ENCODE measurements around the gene SEMA3C.

The SEMA3C gene

DNA sequence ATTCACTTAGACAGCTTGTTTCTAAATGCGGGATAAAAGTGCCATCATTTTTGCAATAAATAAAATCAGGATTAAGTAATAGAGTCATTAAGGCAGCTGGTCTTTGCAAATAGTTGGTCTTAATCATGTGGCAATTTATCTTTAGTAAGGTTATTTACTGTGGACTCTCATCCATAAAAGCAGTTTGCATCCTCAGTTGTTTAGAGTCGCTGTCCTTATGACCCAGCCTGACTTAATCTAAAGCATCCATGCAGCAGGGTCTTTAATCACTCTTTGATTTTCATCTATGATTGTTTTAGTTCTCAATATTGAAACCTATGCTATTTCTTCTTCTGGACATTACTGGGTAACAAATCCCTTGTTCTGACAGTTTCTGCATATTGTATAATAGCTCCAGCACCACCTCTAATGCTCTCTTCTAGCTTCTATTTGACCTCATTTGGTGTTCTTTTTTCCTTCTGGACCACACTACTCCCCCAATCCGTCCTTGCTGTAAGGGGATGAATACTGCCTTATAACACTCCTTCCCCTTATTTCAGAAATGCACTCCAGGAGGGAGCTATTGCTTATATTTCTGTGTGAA is 185.4 kb downstream of the SEMA3C start:
- Histone ChIP-seq H3K4me1 (ENCODE audit: control insufficient read depth, insufficient read depth, low read length) (peaks cover 5% of the 10 kb centered on the region; the same call in 1 of the 2 replicates), H3K36me3 (ENCODE audit: control insufficient read depth, insufficient read depth, low read length) (no peaks in the 10 kb centered on the region), H3K4me3 (ENCODE audit: low read depth, low read length) (no peak overlapping the region), H3K27ac (ENCODE audit: low read depth, low read length) (no peak overlapping the region), H3K9me3 (ENCODE audit: control insufficient read depth, insufficient read depth, low read depth, low read length) (no peaks in the 10 kb centered on the region), H3K9ac (ENCODE audit: low read length) (no peak overlapping the region), H3K27me3 (ENCODE audit: control insufficient read depth, insufficient read depth, low read length) (no peaks in the 10 kb centered on the region)

DNA sequence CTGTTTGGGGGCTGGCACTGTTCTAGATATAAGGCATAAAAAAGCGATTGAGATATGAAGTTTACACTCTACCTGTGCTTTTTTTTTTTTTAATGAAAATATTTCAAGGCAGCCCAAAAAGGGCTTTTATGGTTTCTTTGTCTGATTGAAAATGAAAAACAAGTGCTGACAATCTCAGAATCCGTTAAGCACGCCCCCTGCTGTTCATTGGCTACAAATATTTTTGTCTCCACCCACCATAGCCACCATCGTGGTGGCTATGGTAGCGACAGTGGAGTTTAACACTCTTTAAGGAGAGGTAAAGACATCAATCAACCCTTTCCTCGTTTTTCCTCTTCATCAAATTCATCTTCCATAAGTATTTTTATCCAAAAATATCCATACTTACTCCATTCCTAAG is 186.2 kb downstream of the SEMA3C start:
- no peaks in the 10 kb centered on the region for H3K9me3 ChIP-seq (ENCODE audit: control insufficient read depth, insufficient read depth, low read depth, low read length)
- no peaks in the 10 kb centered on the region for H3K27me3 ChIP-seq (ENCODE audit: control insufficient read depth, insufficient read depth, low read length)
- H3K27ac ChIP-seq (ENCODE audit: low read depth, low read length): no peak overlapping the region
- H3K4me3 ChIP-seq (ENCODE audit: low read depth, low read length): no peak overlapping the region
- peaks cover 5% of the 10 kb centered on the region; the same call in 1 of the 2 replicates for H3K4me1 ChIP-seq (ENCODE audit: control insufficient read depth, insufficient read depth, low read length)
- H3K9ac ChIP-seq (ENCODE audit: low read length): no peak overlapping the region
- no peaks in the 10 kb centered on the region for H3K36me3 ChIP-seq (ENCODE audit: control insufficient read depth, insufficient read depth, low read length)

- Histone ChIP-seq H3K27me3 (ENCODE audit: control insufficient read depth, insufficient read depth, low read length) (no peaks in the 10 kb centered on the region), H3K4me1 (ENCODE audit: control insufficient read depth, insufficient read depth, low read length) (peaks cover 5% of the 10 kb centered on the region; the same call in 1 of the 2 replicates), H3K36me3 (ENCODE audit: control insufficient read depth, insufficient read depth, low read length) (no peaks in the 10 kb centered on the region), H3K4me3 (ENCODE audit: low read depth, low read length) (no peak overlapping the region), H3K9ac (ENCODE audit: low read length) (no peak overlapping the region), H3K9me3 (ENCODE audit: control insufficient read depth, insufficient read depth, low read depth, low read length) (no peaks in the 10 kb centered on the region), H3K27ac (ENCODE audit: low read depth, low read length) (no peak overlapping the region)
These were observed 187.6 kb downstream of the SEMA3C start for GRCh38 chr7:80731281-80731680.

- H3K4me3 ChIP-seq (ENCODE audit: low read depth, low read length): no peak overlapping the region
- H3K9me3 ChIP-seq (ENCODE audit: control insufficient read depth, insufficient read depth, low read depth, low read length): no peaks in the 10 kb centered on the region
- no peak overlapping the region for H3K9ac ChIP-seq (ENCODE audit: low read length)
- H3K27me3 ChIP-seq (ENCODE audit: control insufficient read depth, insufficient read depth, low read length): no peaks in the 10 kb centered on the region
- no peak overlapping the region for H3K27ac ChIP-seq (ENCODE audit: low read depth, low read length)
- H3K36me3 ChIP-seq (ENCODE audit: control insufficient read depth, insufficient read depth, low read length): no peaks in the 10 kb centered on the region
- peaks cover 11% of the 10 kb centered on the region; the same call in 1 of the 2 replicates for H3K4me1 ChIP-seq (ENCODE audit: control insufficient read depth, insufficient read depth, low read length)
These were observed 189.1 kb downstream of the SEMA3C start for GRCh38 chr7:80729591-80730320.

GRCh38 chr7:80726666-80727065 is 192.2 kb downstream of the SEMA3C start:
- H3K27ac ChIP-seq (ENCODE audit: low read depth, low read length): no peak overlapping the region
- H3K36me3 ChIP-seq (ENCODE audit: control insufficient read depth, insufficient read depth, low read length): no peaks in the 10 kb centered on the region
- no peak overlapping the region for H3K9ac ChIP-seq (ENCODE audit: low read length)
- H3K9me3 ChIP-seq (ENCODE audit: control insufficient read depth, insufficient read depth, low read depth, low read length): no peaks in the 10 kb centered on the region
- H3K27me3 ChIP-seq (ENCODE audit: control insufficient read depth, insufficient read depth, low read length): no peaks in the 10 kb centered on the region
- peaks cover 38% of the 10 kb centered on the region for H3K4me1 ChIP-seq (ENCODE audit: control insufficient read depth, insufficient read depth, low read length)
- H3K4me3 ChIP-seq (ENCODE audit: low read depth, low read length): no peak overlapping the region

DNA sequence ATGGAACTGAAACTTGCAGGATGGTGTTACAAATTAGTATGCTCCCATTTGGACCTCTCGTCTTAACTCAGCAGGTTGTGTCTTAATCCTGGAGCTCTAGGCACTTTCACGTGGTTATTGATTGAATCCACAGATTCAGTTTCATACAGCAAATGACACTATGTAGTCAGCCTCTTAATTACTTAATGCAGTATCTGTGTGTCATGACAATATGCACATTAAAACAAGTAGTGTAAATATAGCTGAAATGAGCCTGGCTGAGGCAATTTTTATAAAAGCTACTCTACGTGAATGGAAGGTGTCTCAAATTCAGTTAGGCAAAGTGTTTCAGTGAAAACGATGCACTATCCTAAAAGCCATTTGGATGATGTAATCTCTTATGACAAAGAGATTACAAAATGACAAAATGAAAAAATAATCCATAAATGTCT is 193.7 kb downstream of the SEMA3C start:
- Histone ChIP-seq H3K27me3 (ENCODE audit: control insufficient read depth, insufficient read depth, low read length) (no peaks in the 10 kb centered on the region), H3K27ac (ENCODE audit: low read depth, low read length) (no peak overlapping the region), H3K4me1 (ENCODE audit: control insufficient read depth, insufficient read depth, low read length) (peaks cover 35% of the 10 kb centered on the region)

DNA sequence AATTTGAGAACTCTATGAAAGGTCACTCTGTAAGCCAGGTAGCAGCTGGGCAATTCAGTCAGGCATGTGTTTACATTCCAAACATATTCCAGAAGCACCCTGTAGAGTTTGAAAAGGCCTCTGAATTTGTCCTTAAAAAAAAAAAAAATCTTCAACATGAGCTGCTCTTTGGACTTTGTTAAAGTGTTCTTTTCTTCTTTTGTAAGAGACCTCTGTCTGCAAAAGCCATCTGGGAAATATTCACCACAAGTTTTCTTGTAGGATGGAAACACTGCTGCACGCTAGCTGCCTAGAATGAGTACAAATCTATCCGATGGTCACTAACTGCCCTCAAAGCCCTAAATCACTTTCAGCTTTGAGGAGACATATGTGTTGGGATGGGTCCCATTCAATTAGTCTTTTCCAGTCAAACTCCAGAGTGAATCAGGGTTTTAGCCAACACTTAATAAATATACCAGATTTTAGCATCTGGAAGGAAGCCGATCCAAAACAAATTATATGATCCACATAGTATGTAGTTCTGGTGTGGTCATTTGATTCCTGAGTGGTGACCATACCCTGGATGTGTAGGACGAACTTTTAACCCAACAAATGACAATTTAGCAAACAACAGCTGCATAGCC is 194.5 kb downstream of the SEMA3C start:
- Histone ChIP-seq H3K36me3 (ENCODE audit: control insufficient read depth, insufficient read depth, low read length) (no peaks in the 10 kb centered on the region), H3K27me3 (ENCODE audit: control insufficient read depth, insufficient read depth, low read length) (no peaks in the 10 kb centered on the region), H3K4me3 (ENCODE audit: low read depth, low read length) (no peak overlapping the region), H3K27ac (ENCODE audit: low read depth, low read length) (peak overlapping the region; percentile 71; the same call in 1 of the 2 replicates), H3K9me3 (ENCODE audit: control insufficient read depth, insufficient read depth, low read depth, low read length) (no peaks in the 10 kb centered on the region), H3K9ac (ENCODE audit: low read length) (no peak overlapping the region), H3K4me1 (ENCODE audit: control insufficient read depth, insufficient read depth, low read length) (peaks cover 36% of the 10 kb centered on the region)

More for the DNA sequence above, 193.7 kb downstream of the SEMA3C start:
- Histone ChIP-seq H3K36me3 (ENCODE audit: control insufficient read depth, insufficient read depth, low read length) (no peaks in the 10 kb centered on the region), H3K9me3 (ENCODE audit: control insufficient read depth, insufficient read depth, low read depth, low read length) (no peaks in the 10 kb centered on the region), H3K9ac (ENCODE audit: low read length) (no peak overlapping the region), H3K4me3 (ENCODE audit: low read depth, low read length) (no peak overlapping the region)

- no peak overlapping the region; the same call in 1 of the 2 replicates for H3K4me3 ChIP-seq (ENCODE audit: low read depth, low read length)
- peak overlapping the region; percentile 34 for H3K9ac ChIP-seq (ENCODE audit: low read length)
- no peaks in the 10 kb centered on the region for H3K9me3 ChIP-seq (ENCODE audit: control insufficient read depth, insufficient read depth, low read depth, low read length)
- no peaks in the 10 kb centered on the region for H3K36me3 ChIP-seq (ENCODE audit: control insufficient read depth, insufficient read depth, low read length)
- H3K27ac ChIP-seq (ENCODE audit: low read depth, low read length): peak overlapping the region; percentile 71; the same call in 1 of the 2 replicates
- H3K4me1 ChIP-seq (ENCODE audit: control insufficient read depth, insufficient read depth, low read length): peaks cover 38% of the 10 kb centered on the region
- H3K27me3 ChIP-seq (ENCODE audit: control insufficient read depth, insufficient read depth, low read length): no peaks in the 10 kb centered on the region
These were observed 196.1 kb downstream of the SEMA3C start for GRCh38 chr7:80722616-80723195.

DNA sequence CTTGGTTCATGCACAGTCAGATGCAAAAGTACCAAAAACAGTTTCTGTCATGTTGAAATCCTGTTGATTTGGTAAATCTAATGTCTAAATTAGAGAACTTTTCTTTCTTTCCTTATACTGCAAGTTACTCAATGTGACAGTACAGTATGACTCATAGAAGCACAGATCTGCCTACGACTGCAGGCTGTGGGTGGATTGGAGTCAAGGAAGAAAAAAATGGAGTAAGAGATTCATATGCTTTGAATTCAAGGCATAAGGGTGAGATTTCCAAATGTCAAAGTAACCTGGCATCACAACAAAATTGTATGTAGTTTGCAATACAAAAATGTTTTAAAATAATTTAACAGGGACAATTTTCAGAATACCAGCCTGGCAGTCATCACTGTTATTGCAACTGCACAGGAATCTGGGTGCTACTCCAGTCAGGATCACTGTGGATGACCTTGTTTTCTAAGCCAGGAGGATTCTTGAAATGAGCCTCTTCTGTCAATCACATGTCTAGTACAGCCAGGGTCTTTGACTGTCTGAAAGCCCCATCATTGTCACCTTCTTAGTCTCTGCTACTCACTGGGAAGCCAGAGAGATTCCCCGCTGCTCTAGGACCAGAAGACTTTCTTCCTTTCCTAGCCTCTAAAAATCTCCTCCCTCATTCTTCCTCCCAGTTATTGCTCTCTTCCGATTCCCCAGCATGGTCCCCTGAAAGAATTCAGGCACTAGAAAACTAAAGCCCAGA is 196.8 kb downstream of the SEMA3C start:
- Histone ChIP-seq H3K4me3 (ENCODE audit: low read depth, low read length) (no peak overlapping the region; the same call in 1 of the 2 replicates), H3K9ac (ENCODE audit: low read length) (peak overlapping the region; percentile 34), H3K4me1 (ENCODE audit: control insufficient read depth, insufficient read depth, low read length) (peaks cover 38% of the 10 kb centered on the region), H3K36me3 (ENCODE audit: control insufficient read depth, insufficient read depth, low read length) (no peaks in the 10 kb centered on the region), H3K27ac (ENCODE audit: low read depth, low read length) (peak overlapping the region; percentile 43; the same call in 1 of the 2 replicates), H3K9me3 (ENCODE audit: control insufficient read depth, insufficient read depth, low read depth, low read length) (no peaks in the 10 kb centered on the region), H3K27me3 (ENCODE audit: control insufficient read depth, insufficient read depth, low read length) (no peaks in the 10 kb centered on the region)

DNA sequence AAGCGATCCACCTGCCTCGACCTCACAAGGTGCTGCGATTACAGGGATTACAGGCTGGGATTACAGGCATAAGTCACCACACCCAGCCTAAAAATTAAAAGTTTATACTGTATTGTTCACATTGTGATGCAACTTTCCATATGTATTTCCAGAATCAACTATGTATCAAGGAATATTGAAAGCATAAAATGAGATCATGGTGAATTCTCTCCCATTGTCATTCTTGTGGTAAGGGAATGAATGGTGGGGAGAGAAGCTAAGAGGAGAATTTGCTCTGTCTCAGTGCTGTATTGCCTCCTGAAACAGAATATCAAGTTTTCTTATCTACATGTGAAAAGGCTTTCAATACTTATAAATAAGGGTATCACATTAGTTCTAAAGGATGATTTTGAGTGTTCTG is 198.7 kb downstream of the SEMA3C start:
- Histone ChIP-seq H3K9ac (ENCODE audit: low read length) (no peak overlapping the region), H3K4me1 (ENCODE audit: control insufficient read depth, insufficient read depth, low read length) (peaks cover 37% of the 10 kb centered on the region), H3K36me3 (ENCODE audit: control insufficient read depth, insufficient read depth, low read length) (no peaks in the 10 kb centered on the region), H3K9me3 (ENCODE audit: control insufficient read depth, insufficient read depth, low read depth, low read length) (no peaks in the 10 kb centered on the region), H3K27ac (ENCODE audit: low read depth, low read length) (no peak overlapping the region), H3K27me3 (ENCODE audit: control insufficient read depth, insufficient read depth, low read length) (no peaks in the 10 kb centered on the region), H3K4me3 (ENCODE audit: low read depth, low read length) (no peak overlapping the region)

Measured in HUES6 (cell line).